IPS DF 19.7 (cell line): ENCODE data around the gene EFCAB12.
"Not testable (repeated sequence)": the region's sequence is repeated elsewhere in the genome, so short reads cannot be mapped to it uniquely, and the experiment has no call there.

ENCODE experiments used
- DNase-seq: peaks from one replicate; pipeline ENCODE4 v3.0.0-alpha.2; 2013; ENCODE audit warnings: low read depth, low spot score

The EFCAB12 gene

GRCh38 chr3:129369711-129370110 is 58.7 kb downstream of the EFCAB12 start:
- no peak for DNase-seq

DNA sequence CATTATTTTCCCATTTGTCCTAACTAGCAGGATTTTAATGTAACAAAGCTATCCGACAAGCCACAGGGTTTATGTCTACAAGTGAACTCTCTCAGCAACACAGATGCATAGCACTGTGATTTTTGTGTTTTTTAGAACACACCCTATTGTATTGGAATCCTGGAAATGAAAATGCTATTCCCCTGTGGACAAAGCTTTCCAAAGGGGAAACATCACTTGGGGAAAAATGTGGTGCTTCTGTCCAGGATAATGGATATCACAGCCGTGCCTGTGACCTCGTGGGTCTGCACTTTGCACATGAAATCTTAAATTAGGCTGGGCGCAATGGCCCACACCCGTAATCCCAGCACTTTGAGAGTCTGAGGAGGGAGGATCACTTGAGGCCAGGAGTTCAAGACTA is 60.6 kb downstream of the EFCAB12 start:
- no peak for DNase-seq

GRCh38 chr3:129366312-129366831 is 62.1 kb downstream of the EFCAB12 start:
- no peak for DNase-seq

GRCh38 chr3:129365296-129366136 is 62.9 kb downstream of the EFCAB12 start:
- no peak for DNase-seq

DNA sequence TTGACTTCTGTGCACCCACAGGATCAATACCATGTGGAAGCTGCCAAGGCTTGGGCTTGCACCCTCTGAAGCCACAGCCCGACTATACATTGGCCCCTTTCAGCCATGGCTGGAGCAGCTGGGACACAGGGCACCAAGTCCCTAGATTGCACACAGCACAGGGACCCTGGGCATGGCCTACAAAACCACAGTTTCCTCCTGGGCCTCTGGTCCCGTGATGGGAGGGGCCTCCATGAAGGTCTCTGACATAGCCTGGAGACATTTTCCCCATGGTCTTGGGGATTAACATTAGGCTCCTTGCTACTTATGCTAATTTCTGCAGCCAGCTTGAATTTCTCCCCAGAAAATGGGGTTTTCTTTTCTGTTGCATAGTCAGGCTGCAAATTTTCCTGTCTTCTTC is 63.6 kb downstream of the EFCAB12 start:
- DNase-seq, result not testable (repeated sequence)

DNA sequence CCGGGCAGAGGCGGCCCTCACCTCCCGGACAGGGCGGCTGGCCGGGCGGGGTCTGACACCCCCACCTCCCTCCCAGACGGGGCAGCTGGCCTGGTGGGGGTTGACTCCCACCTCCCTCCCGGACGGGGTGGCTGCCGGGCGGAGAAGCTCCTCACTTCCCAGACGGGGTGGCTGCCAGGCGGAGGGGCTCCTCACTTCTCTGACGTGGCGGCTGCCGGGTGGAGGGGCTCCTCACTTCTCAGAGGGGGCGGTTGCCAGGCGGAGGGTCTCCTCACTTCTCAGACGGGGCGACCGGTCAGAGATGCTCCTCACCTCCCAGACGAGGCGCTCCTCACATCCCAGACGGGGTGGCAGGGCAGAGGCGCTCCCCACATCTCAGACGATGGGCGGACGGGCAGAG is 65.1 kb downstream of the EFCAB12 start:
- not testable (repeated sequence) for DNase-seq

DNA sequence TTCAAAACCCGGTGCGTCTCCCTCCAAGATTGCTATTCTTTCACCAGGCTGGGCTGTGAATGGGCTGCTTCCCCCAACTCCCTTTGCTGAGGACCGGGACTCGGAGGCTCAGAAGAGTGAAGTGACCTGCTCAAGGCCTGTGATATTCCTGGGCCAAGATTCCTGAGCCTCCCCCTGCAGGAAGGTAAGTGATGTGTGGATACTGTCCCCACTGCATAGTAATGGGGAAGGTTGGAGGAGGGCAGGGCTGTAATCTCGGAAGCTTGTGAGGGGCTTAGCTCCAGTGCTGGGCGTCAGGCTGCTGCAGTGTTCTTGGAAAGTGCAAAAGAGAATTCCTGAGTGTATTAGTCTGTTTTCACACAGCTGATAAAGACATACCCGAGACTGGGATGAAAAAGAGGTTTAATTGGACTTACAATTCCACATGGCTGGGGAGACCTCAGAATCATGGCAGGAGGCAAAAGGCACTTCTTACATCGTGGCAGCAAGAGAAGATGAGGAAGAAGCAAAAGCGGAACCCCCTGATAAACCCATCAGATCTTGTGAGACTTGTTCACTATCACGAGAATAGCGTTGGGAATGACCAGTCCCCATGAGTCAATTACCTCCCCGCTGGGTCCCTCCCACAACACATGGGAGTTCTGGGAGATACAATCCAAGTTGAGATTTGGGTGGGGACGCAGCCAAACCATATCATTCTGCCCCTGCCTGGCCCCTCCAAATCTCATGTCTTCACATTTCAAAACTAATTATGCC is 67.6 kb downstream of the EFCAB12 start:
- DNase-seq, result no peak

DNA sequence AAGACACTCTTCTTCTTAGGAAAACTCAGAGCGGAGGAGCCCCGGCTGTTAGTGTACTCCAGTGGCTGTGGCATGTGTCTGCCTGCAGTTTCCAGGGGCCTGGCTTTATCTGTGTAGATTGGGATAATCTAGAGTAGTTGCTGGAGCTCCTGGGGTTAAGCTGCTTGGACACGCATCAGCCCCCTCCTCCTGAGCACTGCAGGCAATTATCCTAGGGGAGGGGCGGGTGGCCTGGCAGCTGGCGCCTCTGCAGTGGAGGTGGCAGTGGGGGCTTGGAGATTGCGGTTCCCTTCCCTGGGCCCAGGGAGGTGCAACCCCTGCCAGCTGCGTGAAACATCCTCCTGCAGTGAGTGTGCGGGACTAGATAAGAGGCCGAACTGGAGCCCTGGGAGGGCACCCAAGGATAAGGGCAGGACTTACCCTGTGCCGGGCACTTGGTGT is 68.2 kb downstream of the EFCAB12 start:
- no peak for DNase-seq

- DNase-seq, result no peak
These were observed 69.6 kb downstream of the EFCAB12 start for GRCh38 chr3:129358772-129359371.

DNA sequence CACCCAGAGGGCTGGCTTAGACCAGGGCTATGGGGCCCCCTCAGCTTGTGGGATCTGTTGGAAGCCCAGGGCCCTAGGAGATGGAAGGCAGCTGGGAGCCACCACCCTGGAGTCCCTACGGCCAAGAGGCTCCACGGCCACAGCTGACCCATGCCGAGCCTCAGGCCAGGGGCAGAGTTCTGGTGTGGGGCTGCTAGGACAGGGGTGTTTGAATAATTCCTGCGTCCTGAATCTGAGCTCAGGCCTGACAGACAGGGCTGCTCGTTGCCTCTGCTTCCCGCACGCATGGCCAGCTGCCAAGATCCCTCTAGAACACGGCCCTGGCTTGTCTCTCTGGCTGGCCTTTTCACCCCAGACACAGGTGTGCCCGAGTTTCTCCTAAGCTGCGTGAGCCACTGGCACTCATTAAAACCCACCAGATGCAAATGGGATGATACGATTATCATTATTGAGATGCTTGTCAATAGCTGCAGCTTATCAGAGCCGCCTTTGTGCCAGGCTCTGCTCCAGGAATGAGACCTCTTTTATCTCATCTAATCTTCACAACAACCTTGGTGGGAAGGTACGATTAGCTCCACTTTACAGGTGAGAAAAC is 70.2 kb downstream of the EFCAB12 start:
- DNase-seq, result no peak

GRCh38 chr3:129357616-129358015 is 70.8 kb downstream of the EFCAB12 start:
- DNase-seq, result no peak

GRCh38 chr3:129356756-129357425 is 71.5 kb downstream of the EFCAB12 start:
- DNase-seq, result no peak

DNA sequence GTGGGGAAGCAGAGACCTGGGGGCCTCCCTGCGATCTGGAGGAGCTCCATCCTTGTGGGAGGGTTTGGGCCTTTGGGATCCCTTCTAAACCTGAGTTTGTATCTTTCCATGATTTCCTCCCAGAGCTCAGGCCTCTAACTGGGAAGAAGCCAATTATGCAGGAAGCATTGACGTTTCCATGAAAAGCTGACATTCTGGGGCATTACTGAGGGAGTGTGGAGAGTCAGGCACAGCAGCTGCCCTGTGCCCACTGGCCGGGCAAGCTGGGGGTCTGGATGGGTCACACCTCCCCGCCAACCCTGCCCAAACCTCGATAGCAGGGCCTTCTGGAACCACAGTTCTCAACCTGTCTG is 74.9 kb downstream of the EFCAB12 start:
- DNase-seq, result no peak

DNA sequence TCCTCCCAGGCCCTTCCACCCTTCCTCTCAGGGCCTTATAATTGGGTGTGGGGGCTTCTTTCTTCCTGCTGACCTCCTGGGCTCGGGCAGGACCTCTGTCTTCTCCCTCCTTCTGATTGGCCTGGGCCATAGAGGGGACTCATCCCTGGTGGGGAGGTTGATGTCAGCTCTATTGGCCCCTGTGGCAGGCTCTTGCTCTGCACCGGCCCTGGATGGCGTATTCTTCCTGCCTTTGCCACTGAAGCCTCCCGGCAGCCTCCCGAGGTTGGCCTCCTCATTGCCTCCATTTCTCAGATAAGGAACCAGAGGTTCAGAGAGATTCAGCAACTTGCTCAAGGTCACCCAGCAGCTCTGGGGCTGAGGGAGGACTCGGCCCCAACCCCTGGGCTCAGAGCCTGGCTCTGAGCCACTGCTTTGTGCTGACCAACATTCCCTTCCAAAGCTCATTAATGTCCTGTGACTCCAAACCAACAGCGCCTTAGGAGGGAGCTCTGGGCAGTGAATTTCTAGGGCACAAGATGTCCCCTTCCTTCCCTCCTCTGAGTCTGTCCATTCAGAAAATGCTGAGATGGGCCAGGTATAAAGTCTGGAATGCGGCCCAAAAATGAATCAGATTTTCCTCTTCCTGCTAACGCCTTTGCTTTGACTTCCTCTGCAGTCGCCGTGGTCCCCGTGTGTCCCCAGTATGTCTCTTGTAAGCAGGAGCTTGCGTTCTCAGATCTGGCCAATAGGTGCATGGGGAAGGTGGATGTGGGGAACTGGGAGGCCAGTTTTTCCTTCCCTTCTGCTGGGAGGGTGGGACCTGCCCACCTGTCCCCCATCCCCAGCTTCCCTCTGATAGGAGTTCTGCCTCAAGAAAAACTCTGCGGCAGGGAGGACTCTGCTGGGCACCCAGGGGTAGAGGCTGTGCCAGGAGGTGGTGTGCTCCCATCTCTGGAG is 75.5 kb downstream of the EFCAB12 start:
- no peak for DNase-seq

GRCh38 chr3:129352045-129352444 is 76.4 kb downstream of the EFCAB12 start:
- DNase-seq, result no peak
